Esophagus mucosa (tissue), 1 donor: ENCODE data around the gene PI4KA. TPM values are rescaled to one million over a fixed set of nuclear protein-coding genes. Genes with fewer than 3 reads are reported as not detected.
"Not testable (repeated sequence)": the region's sequence is repeated elsewhere in the genome, so short reads cannot be mapped to it uniquely, and the experiment has no call there.

Experiments used
- ATAC-seq: fragments of 200-7000 bp; cut with Tn5 transposase; one replicate; pipeline ENCODE4 v1.9.1; 2020
- total RNA-seq: library from RNA; stranded (reverse); gene quantifications from one replicate; pipeline ENCODE4 v1.2.4, GENCODE V29; 2023
- donor health status: DM: yes; HTN: yes; CAD: no.

PI4KA gene
- total RNA-seq, 1 donor from 2014 or later, result 28.5 TPM

DNA sequence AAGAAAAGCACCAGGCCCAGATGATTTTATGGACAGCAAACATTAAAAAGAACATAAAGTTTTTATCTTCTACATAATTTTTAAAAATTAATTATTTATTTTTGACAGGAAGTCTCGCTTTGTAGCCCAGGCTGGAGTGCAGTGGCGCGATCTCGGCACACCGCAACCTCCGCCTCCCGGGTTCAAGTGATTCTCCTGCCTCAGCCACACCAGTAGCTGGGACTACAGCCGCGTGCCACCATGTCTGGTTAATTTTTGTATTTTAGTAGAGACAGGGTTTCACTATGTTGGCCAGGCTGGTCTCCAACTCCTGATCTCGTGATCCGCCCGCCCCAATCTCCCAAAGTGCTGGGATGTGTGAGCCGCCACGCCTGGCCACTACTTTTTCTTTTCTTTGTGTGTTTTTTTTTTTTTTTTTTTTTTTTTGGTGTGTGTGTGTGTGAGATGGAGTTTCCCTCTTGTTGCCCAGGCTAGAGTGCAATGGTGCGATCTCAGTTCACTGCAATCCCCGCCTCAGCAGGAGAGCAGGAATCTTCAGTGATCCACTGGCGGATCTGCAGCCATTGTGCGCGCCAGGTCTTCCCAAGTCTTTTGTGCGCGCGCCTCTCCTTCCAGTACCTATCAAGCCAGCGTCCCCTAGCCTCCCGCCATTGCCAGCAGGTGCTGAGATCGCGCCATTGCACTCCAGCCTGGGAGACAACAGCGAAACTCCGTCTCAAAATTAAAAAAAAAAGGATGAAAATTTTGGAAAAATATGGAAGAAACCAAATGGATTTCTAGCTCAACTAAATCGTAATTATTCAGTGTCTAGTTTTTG, 171.0 kb downstream of the PI4KA start:
- ATAC-seq, result not testable (repeated sequence)

GRCh38 chr22:20685764-20686163, 172.8 kb downstream of the PI4KA start:
- ATAC-seq, result not testable (repeated sequence)

- ATAC-seq, result not testable (repeated sequence)
Observed at GRCh38 chr22:20678792-20679435, 179.7 kb downstream of the PI4KA start.

- no peak for ATAC-seq
Observed at GRCh38 chr22:20677684-20678242, 180.8 kb downstream of the PI4KA start.

DNA sequence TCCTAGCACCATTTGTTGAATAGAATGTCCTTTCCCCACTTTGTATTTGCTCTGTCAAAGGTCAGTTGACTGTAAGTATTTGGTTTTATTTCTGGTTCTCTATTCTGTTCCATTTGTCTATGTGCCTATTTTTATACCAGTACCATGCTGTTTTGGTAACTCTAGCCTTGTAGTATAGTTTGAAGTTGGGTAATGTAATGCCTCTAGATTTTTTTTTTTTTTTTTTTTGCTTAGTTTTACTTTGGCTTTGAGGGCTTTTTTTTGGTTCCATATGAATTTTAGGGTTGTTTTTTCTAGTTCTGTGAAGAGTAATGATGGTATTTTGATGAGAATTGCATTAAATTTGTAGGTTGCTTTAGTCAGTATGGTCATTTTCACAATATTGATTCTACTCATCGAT, 183.0 kb downstream of the PI4KA start:
- ATAC-seq, result not testable (repeated sequence)

- no peak for ATAC-seq
Observed at GRCh38 chr22:20674998-20675397, 183.6 kb downstream of the PI4KA start.

- ATAC-seq, result no peak
Observed at GRCh38 chr22:20673295-20674195, 185.1 kb downstream of the PI4KA start.

GRCh38 chr22:20672732-20673131, 185.9 kb downstream of the PI4KA start:
- ATAC-seq, result no peak

DNA sequence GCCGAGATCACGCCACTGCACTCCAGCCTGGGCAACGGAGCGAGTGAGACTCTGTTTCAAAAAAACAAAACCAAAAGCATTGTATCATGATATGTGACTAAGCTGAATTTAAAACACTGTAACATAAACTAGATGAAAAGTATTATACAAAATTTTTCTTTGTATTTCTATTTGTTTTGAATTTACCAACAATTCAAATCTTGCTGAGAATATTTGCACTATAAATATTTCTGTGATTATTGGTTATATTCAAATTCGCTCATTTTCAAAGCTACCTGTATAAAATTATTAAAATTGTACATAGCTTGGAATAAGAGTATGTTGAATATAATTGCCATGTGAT, 186.6 kb downstream of the PI4KA start:
- ATAC-seq, result no peak

- ATAC-seq, result no peak
Observed at GRCh38 chr22:20671409-20672081, 187.1 kb downstream of the PI4KA start.

DNA sequence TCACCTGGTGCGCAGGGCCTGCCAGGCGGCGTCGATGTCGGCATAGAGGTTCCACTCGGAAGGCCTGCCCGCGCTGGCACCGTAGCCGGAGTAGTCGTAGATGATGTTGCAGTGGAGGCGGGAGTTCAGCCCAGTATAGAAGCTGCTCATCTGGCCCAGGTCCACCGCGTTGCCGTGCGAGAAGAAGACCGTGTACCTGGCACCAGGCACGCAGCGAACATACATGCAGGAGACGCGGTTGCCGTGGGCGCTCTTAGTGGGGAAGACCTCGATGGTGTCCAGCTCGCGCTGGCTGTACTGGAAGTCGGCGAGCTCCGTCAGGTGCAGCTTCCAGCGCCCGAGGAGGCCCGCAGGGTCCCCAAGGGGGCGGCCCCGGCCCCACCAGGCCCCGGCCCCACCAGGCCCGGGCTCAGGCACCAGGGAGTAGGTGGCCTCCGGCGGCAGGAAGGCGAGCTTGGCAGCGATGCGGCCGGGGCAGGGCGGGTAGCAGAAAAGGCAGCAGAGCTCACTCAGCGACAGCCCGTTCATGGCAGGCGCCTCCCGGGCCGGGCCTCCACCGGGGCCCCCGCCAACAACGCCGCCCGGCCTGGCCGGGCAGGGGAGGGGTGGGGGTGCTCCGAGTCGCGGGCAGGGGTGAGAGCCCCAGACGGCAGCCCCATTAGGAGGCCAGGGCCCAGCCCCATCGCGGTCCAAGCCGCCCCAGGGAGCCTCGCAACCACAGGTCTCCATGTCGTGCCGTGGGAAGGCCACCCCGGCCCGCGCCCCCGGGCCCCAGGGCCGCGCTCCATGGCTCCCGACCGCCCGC, 188.0 kb downstream of the PI4KA start:
- ATAC-seq, result not testable (repeated sequence)

DNA sequence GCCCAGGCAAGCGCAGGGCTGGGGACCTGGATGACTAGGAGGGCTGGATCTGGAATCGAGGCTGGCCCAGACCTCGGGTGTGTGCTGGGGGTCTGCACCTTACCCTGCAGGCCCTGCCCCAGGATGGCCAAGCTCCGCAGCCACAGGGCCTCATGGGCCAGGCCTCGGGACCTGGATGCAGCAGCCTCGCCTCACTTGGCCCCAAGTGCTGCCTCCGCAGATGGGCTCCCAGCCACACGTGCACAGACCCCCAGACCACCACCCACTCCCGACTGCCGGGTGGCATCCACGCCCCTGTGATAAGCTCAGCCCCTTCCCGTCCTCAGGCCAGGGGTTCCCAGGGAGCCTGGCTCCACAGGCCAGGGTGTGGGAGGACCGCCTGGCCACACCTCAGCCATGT, 188.7 kb downstream of the PI4KA start:
- ATAC-seq, result not testable (repeated sequence)

DNA sequence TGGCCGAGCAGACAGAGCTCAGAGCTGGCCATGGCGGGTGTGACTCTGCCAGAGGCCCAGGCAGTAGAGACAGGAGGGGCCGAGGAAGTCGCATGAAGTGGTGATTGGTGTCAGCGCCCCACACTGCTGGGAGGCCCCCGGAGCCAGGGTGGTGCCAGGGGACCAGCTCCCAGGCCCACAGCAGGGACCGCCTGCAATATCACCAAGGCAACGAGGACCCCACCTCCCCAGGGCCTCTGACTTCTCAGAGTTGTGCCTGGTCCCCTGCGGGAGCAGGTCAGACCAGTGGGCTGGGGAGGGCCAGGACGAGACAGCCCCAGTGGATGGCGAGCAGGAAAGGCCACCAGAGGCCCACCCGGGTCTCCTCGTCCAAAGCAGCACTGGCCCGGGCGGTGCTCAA, 189.1 kb downstream of the PI4KA start:
- ATAC-seq, result not testable (repeated sequence)

GRCh38 chr22:20668769-20669168, 189.8 kb downstream of the PI4KA start:
- ATAC-seq, result not testable (repeated sequence)

DNA sequence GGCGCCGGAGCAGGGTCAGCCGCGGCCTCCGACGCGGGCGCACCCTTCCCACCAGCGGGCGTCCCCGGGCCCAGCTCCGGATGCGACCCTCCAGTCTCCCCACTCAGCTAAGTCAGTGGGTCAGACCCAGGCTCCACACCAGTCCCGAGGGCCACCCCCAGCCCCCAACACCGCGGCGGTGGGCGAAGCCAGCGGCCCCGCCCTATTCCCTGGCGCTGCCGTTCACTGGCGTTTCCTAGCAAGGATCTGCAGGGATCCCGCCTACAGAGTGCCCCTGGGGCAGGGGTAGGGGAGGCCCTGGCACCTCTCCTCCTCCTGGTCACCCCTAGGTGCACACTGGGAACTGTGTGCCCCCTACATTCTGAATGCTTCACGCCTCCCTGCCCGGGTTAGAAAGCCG, 190.4 kb downstream of the PI4KA start:
- ATAC-seq, result not testable (repeated sequence)

DNA sequence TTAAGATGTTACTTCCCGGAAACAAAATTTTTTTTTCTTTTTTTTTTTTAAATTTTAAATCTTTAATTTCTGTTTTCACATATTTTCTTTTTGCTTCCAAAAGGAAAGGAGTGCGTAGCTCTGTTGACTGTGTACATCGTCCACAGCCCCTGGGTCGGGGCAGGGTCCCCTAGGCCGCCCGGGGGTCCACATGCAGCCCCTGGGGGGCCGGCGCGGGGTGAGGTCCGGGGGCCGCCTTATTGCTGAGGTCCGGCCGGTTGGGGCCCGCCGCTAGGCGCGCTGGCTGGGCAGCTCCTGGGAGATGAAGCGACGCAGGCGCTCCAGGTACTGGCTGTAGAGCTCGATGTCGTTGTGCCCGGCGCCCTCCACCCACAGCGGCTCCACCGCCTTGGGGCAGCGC, 191.1 kb downstream of the PI4KA start:
- ATAC-seq, result not testable (repeated sequence)

DNA sequence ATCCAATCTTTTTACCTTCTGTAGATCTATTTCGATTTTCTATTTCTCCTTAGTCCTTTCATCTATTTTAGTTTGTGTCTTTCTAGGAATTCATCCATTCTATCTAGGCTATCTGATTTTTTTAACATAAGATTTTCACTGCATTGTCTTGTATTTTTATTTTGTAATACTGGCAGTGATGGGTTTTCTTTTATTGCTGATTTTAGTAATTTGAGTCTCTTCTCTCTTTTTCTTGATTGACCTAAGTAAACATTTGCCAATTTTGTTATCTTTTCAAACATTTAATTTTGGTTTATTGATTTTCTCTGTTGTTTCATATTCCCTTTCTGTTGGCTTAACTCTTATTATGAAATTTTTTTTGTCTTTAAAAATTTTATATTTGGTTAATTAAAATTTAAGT, 192.1 kb downstream of the PI4KA start:
- ATAC-seq, result no peak

DNA sequence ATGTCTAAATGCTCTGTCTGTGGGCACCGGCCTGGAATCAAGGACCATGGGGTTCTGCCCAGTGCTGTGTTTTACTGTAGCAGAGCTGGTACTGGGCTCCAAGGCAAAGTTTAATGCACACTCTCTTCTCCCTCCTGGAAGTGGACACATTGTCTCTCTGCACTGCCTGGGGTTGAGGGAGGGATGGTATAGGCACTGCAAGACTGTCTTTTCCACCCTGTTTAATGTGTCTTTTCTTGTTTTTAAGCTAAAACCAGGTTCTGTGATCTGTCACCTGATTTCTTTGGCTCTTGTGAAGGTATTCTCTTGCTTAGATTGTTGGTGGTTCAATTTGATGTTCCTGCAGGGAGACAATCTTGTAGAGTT, 194.0 kb downstream of the PI4KA start:
- ATAC-seq, result no peak

GRCh38 chr22:20663941-20664593, 194.5 kb downstream of the PI4KA start:
- no peak for ATAC-seq

GRCh38 chr22:20663137-20663828, 195.3 kb downstream of the PI4KA start:
- ATAC-seq, result no peak
